K562 (cell line): Measurements from ENCODE around the gene PIM3.

Source experiments
- ATF3 ChIP-seq, 2 experiments: fragments of 450-650 bp in 1 of 2; sonication (generic) in 1 of 2; formaldehyde crosslinking in 1 of 2; IDR thresholded peaks in 1 of 2; conservative IDR thresholded peaks in 1 of 2; 2 replicates each; pipeline versions ENCODE4 v1.6.1 to v1.8.1; 2016 to 2023; ENCODE audit warnings: mild to moderate bottlenecking in 2 of 2, moderate library complexity in 2 of 2, inconsistent platforms in 1 of 2, missing genetic modification reagents in 1 of 2
- MAFF ChIP-seq: IDR thresholded peaks from 2 replicates; pipeline ENCODE4 v1.6.1; 2012; ENCODE audit warnings: low read length, improper control_type of control experiment
- NBN ChIP-seq: fragments of 450-650 bp; IDR thresholded peaks from 2 replicates; pipeline ENCODE4 v1.6.1; 2016; ENCODE audit warnings: low read depth, mild to moderate bottlenecking
- ZNF764 ChIP-seq: fragments of 250-450 bp; sonication (Bioruptor Pico); IDR thresholded peaks from 2 replicates; pipeline ENCODE4 v1.4.0; 2020; ENCODE audit warnings: low read depth, mild to moderate bottlenecking, moderate library complexity

- TF ChIP-seq ATF3 (IDR thresholded peaks at IDR 0.05), result no peak
- no peak for TF ChIP-seq ATF3 (CRISPR knock-in tag; conservative IDR thresholded peaks at IDR 0.05)
- no peak for TF ChIP-seq ZNF764 (CRISPR knock-in tag)
- TF ChIP-seq MAFF, result no peak
- no peak for TF ChIP-seq NBN
Measured at GRCh38 chr22:49951678-49951985, 8.9 kb upstream of the PIM3 start.
